Ramos (cell line): ENCODE data around the gene HNF4A.
"Not testable (repeated sequence)": the region's sequence is repeated elsewhere in the genome, so short reads cannot be mapped to it uniquely, and the experiment has no call there.

ENCODE experiments used
- in situ Hi-C: fragments of 300-500 bp; cut with MboI; formaldehyde crosslinking; loops from one replicate; pipeline ENCODE4 v1.14.3; 2022; ENCODE audit warnings: low sequenced_read_pairs; ENCODE audit not compliant: unreplicated experiment

Gene HNF4A

DNA sequence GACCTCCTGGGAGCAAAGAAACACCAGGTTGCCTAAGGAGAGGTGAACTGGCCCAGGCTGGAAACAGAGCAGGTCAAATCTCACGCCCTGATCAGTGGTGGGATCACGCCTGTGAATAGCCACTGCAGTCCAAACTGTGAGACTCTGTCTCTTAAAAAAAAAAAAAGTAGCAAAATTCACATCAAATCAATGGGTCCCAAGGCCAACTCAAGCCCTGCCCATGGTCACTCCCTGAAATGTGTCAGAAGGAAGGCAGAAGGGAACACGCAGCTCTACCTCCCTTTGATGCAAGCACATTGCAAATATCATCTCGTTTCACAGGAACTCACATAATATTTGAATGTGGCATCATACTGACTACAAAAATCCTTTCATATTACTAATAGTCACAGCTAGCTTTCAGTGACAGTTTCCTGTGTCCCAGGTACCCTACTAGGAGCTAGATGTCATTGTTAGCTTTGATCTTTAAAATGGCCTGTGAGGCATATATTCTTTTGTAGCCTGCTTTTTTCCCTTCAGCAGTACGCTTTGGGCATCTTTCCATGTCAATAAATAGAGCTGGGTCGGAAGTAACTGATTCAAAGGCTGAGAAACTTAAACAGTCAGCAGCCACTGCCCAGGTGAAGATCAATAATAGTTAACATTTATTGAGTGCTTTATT lies 105.8 kb downstream of the HNF4A start:
- in situ Hi-C loops = no loop called here

DNA sequence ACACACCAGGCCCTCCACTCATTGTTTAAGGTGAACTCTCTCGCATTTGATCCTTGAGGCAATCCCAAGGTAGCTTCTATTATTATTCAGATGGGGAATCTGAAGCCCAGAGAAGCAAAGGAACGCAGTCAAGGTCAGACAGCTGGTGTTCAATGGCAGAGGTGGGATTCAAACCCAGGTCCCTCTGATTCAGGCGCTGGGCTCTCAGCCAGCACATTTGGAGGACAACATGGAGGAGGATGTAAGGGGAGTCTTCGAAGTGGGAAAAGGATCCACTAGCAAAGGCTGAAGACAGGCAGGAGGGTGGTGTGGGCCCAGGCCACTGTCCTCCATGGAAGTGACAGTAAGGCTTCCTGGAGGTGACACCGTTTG lies 106.3 kb downstream of the HNF4A start:
- in situ Hi-C loops = no loop called here

DNA sequence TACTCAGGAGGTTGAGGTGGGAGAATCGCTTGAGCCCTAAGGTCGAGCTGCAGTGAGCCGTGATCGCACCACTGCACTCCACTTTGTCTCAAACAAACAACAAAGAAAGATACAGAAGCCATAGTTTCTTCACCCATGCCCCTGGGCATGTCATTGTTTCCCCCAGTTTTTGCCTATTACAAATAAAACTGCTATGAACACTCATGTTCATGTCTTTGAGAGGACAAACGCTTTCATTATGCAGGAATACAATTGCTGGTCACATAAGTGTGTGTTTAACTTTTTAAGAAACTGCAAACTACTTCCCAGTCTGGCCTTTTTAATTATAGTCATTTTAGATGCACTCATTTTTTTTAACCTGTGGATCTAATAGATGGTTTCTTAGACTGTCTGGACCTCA lies 108.0 kb downstream of the HNF4A start:
- in situ Hi-C loops = no loop called here

DNA sequence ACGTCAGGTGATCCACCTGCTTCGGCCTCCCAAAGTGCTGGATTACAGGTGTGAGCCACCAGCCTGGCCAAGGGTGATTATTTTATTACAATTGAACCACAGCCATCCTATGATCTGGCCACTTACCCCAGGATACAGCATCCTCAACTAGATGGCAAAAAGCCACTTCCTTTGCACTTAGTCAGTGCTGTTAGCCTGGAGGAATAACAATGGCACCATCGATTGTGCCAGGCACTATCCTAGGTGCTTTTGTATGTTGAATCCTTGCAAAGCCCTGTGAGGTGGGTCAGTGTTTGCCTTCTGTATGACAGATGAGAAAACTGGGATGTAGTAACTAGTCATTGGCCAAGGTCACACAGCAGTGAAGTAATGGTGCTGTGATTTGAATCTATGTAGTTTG lies 109.0 kb downstream of the HNF4A start:
- in situ Hi-C loops = no loop called here

DNA sequence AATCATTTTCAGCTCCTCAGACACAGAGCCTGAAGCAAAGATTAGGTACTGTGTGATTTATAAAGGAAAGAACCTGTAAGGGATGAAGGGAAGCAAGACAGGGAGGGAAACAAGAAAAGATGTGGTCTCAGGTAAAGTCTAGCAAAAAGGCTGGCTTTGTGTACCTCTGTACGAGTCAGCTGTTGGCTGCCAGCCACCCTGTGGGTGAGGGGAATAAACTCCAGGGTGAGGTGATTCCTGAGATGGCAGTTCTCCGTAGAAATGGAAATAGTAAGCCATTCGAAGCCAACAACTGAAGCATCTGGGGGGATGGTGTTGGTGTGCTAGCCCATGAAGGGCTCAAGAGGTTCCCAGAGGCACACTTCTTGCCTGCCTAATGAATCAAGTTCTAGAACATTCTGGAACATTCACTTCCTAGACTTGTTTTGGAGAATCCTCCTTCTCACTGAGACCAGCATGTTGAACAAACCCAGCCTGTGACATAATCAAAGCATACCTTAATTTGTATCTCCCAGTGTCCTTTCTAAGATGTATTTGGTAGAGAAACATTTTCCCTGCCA lies 109.6 kb downstream of the HNF4A start:
- in situ Hi-C loops = no loop called here

DNA sequence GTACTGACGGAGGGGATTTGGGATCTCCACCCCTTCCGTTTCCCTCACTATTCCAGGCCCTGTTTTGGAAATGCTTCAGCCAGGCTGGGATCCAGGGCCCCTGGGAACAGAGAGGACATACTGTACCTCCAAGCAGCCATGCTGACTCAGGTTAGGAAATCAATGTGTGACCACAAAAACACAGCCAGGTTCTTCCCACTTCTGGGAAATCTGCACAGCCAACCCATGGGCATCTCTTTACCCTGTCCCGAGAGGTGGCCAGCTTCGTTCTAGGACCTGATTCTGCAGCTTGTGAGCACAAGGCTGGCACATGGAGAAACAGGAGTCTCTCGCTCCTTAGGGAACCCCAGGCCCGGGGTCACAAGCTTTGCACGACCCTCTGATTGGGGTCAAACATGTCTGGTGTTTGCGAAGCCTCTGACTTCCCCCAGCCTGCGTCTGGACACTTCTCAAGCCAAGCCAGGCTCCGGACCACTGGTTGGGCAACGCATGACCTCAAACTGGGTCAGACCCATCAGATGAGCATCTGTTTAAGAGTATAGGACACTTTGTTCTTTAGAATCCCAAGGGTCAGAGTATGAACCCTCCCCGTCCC lies 111.9 kb downstream of the HNF4A start:
- in situ Hi-C loops = no loop called here

DNA sequence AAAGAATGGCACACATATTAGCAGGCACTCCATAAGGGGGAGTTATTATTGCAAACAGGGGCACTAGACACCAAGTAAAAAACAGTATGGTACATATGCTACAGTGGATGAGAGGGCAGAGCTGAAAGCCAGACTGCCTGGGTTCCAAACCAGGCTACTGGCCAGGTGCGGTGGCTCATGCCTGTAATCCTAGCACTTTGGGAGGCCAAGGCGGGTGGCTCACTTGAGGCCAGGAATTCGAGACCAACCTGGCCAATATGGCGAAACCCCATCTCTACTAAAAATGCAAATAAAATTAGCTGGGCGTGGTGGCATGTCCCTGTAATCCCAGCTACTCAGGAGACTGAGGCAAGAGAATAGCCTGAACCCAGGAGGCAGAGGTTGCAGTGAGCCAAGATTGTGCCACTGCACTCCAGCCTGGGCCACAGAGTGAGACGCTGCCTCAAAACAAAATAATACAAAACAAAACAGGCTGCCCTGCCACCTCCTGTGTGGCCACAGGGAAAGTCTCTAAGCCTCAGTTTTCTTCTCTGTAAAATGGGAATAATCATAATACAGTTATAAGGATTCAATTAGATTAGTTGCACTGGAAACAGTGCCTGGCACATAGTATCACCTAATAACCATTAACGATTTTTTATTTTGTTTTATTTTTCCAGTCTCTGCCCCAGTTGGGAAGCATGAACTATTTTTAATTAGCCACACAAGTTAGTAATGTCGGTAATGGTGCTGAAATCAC lies 112.7 kb downstream of the HNF4A start:
- in situ Hi-C loops = no loop called here

DNA sequence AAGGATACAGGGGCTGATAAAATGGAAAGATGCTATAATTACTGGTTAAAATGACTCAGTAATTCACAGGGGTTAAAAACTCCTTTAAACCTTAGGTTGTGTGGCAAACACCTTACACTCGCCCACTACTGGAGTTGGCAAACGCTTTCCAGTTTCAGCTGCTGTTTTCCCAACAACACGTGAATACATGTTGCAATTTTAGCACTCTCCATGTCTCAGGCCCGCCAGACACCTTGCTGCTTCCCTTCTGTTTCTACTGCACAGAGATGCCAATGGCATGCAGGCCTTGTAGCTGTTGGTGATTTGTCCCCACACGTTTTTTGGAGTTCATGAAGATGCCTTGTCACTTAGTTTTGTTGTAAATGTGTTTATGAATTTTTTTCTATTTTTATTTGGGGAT lies 114.8 kb downstream of the HNF4A start:
- in situ Hi-C loops = no loop called here

DNA sequence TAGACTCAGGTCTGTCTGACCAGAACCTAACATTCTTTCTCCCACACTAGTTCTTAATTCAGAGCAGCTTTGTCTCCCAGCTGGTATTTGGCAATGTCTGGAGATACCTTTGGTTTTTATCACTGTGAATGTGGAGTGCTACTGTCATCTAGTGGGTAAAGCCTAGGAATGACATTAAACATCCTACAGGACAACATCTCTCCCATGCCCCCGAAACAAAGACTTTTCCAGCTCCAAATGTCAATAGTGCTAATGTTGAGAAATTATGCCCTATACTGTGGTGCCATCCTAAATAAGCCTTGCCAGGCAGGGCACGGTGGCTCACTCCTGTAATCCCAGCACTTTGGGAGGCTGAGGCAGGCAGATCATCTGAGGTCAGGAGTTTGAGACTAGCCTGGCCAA lies 116.0 kb downstream of the HNF4A start:
- in situ Hi-C loops = no loop called here

DNA sequence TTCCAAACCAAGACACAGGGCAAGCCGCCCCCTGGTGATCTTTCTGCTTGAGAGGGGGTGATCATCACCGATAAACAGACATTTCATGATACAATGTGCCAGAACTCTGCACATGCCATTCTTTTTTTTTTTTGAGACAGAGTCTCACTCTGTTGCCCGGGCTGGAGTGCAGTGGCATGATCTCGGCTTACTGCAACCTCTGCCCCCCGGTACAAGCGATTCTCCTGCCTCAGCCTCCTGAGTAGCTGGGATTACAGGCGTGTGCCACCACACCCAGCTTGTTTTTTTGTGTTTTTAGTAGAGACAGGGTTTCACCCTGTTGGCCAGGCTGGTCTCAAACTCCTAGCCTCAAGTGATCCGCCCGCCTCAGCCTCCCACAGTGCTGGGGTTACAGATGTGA lies 116.8 kb downstream of the HNF4A start:
- in situ Hi-C loops = not testable (repeated sequence)

DNA sequence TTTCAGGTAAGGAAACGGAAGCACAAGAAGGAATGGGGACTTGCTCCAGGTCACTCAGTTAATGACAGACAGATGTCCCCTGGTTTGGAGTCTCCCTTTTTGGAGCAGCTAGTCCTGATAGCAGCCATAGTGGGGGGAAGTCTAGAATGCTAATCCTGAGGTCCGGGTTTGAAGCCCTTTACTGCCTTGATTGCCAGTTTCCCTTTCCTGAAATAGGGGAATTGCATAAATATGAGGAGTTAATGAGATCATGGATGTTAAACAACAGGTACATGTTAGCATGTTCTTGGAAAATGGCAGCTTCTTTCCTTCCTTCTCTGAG lies 119.8 kb downstream of the HNF4A start:
- in situ Hi-C loops = no loop called here

DNA sequence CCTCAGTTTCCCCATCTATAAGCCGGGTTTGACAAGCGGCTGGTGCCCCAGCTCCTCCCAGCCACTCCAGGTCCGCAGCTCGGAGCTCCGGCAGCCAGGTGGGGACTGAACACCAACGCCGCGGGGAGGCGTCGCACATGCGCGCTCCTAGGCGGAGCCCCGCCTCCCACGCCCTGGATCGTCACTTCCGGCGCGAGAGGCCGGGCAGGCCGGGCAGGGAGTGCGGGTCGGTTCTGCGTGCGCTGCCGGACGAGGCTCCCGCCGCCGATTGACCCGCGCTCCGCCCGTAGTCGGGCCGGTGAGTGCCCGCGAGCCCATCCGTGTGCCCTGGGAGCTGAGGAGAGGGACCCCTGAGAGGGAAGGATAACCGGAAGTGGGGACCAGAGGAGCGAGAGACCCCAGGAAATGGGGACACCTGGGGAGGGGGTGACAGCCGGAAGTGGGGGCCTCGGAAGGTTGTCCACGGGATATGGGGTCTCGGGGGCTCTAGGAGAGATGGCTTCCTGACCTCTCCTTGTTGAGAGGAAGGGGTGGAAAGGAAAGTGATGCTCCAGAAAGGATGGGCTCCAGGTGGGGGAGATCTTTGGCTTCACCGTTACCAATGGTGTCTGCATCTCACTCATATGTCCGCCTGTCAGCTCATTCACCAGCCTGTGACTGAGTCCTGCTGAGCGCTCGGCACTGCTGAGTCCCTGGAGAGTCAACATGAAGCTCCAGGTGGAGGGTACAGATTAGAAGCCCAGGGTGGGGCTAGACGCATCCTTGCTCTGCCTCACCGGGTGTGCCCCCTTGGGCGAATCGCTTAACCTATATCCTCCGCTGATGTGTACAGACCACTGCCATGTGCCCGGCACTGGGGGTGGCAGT lies 120.4 kb downstream of the HNF4A start, which contains the start of gene TTPAL:
Gene TTPAL, plus strand, starts transcription at position 181 of the 867 bp plus-strand sequence. CDS start 4,126 bp downstream, outside the sequence.
- in situ Hi-C loops = no loop called here

DNA sequence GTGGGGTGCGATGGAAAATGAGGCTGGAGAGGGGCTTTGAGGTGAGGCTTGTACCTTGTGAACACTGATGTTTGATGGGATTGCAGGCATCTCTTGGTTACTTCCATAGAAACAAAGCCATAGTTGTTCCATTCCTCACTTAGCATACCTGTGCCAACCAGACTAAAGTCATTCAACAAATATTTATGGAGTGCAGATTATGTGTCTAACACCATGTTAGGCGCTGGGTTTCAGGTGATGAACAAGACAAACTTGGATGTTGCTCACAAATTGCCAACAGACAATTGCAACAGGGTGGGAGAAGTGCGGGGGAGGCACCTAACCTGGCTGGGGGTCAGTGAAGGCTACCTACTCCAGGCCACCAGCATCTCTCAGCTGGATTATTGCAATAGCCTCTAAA lies 121.7 kb downstream of the HNF4A start:
- in situ Hi-C loops = no loop called here

DNA sequence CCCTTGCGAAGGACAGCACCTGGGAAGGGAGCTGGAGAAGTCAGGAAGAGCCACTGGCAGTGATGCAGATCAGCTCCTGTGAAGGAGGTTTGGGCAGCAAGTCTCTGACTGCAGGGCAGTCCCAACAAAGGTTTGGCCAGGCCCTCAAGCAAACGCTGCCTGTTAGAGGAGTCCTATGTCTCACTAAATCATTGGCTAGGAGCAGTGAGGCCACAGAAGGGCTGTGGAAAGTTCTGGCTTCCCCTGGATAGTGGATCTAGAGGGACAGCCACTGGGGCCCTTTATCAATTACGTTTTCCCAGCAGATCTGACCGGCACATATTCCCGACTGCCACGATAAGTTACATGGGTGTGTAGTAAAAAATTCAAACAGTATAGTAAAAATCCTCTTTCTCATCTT lies 122.7 kb downstream of the HNF4A start:
- in situ Hi-C loops = no loop called here

DNA sequence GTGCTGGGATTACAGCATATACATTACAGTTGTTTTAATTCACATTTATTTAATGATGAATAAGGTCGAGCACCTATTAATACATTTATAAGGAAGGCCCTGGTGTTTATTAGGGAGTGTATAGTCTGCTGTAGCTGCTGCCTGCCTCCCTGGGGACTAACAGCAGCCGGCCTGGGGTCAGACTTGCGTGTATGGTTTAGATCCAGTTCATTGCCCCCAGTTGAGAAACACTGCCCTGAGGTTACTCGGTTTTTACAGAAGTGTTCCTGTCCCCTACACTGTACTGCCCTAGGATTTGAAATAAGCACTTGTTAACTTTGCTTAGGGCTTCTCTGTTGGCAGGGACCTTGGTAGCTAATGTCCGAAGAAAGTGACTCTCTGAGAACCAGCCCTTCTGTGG lies 124.1 kb downstream of the HNF4A start:
- in situ Hi-C loops = no loop called here

DNA sequence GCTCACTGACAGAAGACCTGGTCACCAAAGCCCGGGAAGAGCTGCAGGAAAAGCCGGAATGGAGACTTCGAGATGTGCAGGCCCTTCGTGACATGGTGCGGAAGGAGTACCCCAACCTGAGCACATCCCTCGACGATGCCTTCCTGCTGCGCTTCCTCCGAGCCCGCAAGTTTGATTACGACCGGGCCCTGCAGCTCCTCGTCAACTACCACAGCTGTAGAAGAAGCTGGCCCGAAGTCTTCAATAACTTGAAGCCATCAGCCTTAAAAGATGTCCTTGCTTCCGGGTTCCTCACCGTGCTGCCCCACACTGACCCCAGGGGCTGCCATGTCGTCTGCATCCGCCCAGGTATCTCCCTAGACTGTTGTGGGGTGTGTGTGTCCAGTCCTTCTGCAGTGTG lies 124.6 kb downstream of the HNF4A start:
- in situ Hi-C loops = no loop called here

DNA sequence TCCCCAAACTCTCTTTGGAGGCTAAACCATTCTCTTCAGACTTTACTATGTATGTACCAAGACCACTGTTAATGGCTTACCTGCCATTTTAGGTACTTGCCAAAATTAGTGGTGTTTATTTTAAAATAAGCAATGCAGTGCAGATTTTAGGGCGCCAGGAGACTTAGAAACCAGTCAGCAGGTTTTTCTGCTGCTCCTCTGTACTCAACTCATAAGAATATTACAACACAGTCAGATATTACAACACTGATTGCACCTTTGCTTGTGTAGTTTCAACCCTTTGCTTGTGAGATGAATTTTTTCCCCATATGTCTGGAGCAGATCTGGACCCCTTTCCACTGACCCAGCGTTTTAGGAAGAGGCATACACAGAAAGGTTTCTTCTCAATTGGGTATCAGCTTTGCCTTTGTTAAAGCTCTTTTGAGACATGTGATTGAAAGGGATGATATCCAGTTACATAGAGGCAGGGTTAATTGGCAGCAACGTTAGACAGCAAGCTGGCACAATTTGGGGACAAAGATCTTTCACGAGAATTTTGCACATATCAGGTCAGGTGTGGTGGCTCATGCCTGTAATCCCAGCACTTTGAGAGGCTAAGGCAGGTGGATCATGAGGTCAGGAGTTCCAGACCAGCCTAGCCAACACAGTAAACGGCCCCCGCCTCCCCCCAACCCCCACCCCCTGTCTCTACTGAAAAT lies 126.4 kb downstream of the HNF4A start:
- in situ Hi-C loops = no loop called here

DNA sequence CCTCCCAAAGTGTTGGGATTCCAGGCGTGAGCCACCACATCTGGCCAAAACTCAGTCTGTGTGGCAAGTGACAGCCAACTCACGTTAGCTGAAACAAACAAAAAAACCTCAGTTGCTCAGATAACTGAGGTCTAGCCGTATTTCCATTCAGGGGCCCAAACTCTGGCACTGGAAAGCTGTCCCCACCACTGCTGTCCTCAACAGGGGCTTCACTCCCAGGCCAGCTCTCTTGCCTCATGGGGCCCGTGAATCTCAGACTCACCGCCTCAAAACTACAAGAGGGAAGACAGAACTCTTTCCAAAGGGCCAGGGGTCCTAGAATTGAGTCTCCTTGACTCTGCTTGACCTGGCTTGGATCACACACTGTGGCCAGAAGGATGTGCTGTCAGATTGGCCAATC lies 127.6 kb downstream of the HNF4A start:
- in situ Hi-C loops = no loop called here
